ENCODE data around the gene TMEM156.

GRCh38 chr4:39061457-39061856 is 29.2 kb upstream of the TMEM156 start:
- TF ChIP-seq CTCF (IDR thresholded peaks at IDR 0.05) = no peak
- no peak for TF ChIP-seq POLR2A (IDR thresholded peaks at IDR 0.05)

Data from esophagus squamous epithelium (tissue), 4 donors.